ENCODE results near the gene CMTM3.
A peak's percentile ranks its signal among the peaks of the same experiment; 100 is the strongest.

- TF ChIP-seq, protein P1, sequence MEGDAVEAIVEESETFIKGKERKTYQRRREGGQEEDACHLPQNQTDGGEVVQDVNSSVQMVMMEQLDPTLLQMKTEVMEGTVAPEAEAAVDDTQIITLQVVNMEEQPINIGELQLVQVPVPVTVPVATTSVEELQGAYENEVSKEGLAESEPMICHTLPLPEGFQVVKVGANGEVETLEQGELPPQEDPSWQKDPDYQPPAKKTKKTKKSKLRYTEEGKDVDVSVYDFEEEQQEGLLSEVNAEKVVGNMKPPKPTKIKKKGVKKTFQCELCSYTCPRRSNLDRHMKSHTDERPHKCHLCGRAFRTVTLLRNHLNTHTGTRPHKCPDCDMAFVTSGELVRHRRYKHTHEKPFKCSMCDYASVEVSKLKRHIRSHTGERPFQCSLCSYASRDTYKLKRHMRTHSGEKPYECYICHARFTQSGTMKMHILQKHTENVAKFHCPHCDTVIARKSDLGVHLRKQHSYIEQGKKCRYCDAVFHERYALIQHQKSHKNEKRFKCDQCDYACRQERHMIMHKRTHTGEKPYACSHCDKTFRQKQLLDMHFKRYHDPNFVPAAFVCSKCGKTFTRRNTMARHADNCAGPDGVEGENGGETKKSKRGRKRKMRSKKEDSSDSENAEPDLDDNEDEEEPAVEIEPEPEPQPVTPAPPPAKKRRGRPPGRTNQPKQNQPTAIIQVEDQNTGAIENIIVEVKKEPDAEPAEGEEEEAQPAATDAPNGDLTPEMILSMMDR (IDR thresholded peaks at IDR 0.05) = peak in 4 of 7 experiments; percentile 16 to 47 (median 40)
- TF ChIP-seq POLR2AphosphoS5 (IDR thresholded peaks at IDR 0.05) (no peak), POLR2A (IDR thresholded peaks at IDR 0.05) (no peak)
These were observed 58.1 kb downstream of the CMTM3 start for GRCh38 chr16:66662445-66663194.
